Stimulated activated CD4-positive, alpha-beta T cell treated with anti-CD3 and anti-CD28 coated beads, Interleukin-15, amount 100 ng/mL, for 1 hour (primary cell): ENCODE measurements around the gene DIP2B.
A peak's percentile ranks its signal among the peaks of the same experiment; 100 is the strongest.
"Not testable (repeated sequence)": the region's sequence is repeated elsewhere in the genome, so short reads cannot be mapped to it uniquely, and the experiment has no call there.

Source experiments
- DNase-seq, 2 donors: peaks; one replicate each; pipeline ENCODE4 v3.0.0-alpha.2; 2020; ENCODE audit warnings: low read depth in 1 of 2, low spot score in 1 of 2

DIP2B gene

GRCh38 chr12:50504798-50505674 lies at the start of gene DIP2B:
DIP2B (plus strand) TSS chr12:50504985; CDS start chr12:50505141, 156 bp downstream.
- DNase-seq = peak; percentile 93

- DNase-seq = no peak
These were observed 46.2 kb upstream of the DIP2B start for GRCh38 chr12:50458606-50459005.

GRCh38 chr12:50467439-50467838 lies 37.3 kb upstream of the DIP2B start:
- no peak for DNase-seq

GRCh38 chr12:50477241-50477832 lies 27.4 kb upstream of the DIP2B start:
- DNase-seq = no peak

- no peak for DNase-seq
These were observed 22.2 kb upstream of the DIP2B start for GRCh38 chr12:50482571-50482970.

GRCh38 chr12:50483488-50483887 lies 21.3 kb upstream of the DIP2B start:
- no peak for DNase-seq

GRCh38 chr12:50488801-50489200 lies 16.0 kb upstream of the DIP2B start:
- DNase-seq = no peak

- DNase-seq = not testable (repeated sequence)
These were observed 6.7 kb upstream of the DIP2B start for GRCh38 chr12:50498119-50498518.

- DNase-seq = no peak
These were observed 1.1 kb downstream of the DIP2B start for GRCh38 chr12:50505675-50506530.

- no peak for DNase-seq
These were observed 2.1 kb downstream of the DIP2B start for GRCh38 chr12:50506753-50507473.

- no peak for DNase-seq
These were observed 2.7 kb downstream of the DIP2B start for GRCh38 chr12:50507474-50507838.

GRCh38 chr12:50507930-50508329 lies 3.1 kb downstream of the DIP2B start:
- no peak for DNase-seq

- no peak for DNase-seq
These were observed 3.6 kb downstream of the DIP2B start for GRCh38 chr12:50508414-50508813.

GRCh38 chr12:50508970-50509663 lies 4.3 kb downstream of the DIP2B start:
- no peak for DNase-seq

GRCh38 chr12:50514526-50515276 lies 9.9 kb downstream of the DIP2B start:
- DNase-seq = no peak

GRCh38 chr12:50515587-50515986 lies 10.8 kb downstream of the DIP2B start:
- DNase-seq = no peak

- DNase-seq = no peak
These were observed 12.8 kb downstream of the DIP2B start for GRCh38 chr12:50517421-50518048.

GRCh38 chr12:50518090-50518489 lies 13.3 kb downstream of the DIP2B start:
- DNase-seq = no peak

GRCh38 chr12:50519353-50519752 lies 14.6 kb downstream of the DIP2B start:
- DNase-seq = no peak
